HG03025 (cell line): ENCODE measurements around the gene MTCL3.

Source experiments
- ATAC-seq: cut with Tn5 transposase; IDR thresholded peaks from one replicate; pipeline ENCODE4 v1.9.1; 2021; ENCODE audit warnings: mild to moderate bottlenecking, moderate library complexity; ENCODE audit not compliant: unreplicated experiment, low FRiP score

Gene MTCL3

GRCh38 chr6:127515794-127516661, 3.1 kb downstream of the MTCL3 start:
- peak; percentile 81 for ATAC-seq

GRCh38 chr6:127515234-127515793, 3.8 kb downstream of the MTCL3 start:
- ATAC-seq, result peak; percentile 2

DNA sequence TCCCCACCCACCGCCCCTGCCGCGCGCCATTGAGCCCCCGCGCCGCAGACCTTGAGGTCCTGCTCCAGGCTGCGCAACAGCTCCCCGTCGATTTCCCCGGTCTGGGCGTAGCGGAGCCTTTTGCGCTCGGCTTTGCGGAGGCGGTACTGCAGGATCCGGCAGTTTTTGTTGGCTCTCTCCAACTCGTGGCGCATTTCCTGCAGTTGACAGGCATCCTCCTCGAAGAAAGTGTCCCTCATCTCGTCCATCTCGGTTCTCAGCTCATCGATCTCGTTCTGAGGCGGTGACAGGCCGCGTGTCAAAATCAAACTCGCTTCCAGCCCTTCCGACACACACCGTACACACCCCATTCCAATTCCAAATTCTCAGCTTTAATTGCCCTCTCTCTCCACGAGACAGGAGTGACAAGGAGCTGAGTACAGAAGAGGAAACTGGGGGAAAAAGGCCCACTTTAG, 4.3 kb downstream of the MTCL3 start:
- ATAC-seq, result no peak

DNA sequence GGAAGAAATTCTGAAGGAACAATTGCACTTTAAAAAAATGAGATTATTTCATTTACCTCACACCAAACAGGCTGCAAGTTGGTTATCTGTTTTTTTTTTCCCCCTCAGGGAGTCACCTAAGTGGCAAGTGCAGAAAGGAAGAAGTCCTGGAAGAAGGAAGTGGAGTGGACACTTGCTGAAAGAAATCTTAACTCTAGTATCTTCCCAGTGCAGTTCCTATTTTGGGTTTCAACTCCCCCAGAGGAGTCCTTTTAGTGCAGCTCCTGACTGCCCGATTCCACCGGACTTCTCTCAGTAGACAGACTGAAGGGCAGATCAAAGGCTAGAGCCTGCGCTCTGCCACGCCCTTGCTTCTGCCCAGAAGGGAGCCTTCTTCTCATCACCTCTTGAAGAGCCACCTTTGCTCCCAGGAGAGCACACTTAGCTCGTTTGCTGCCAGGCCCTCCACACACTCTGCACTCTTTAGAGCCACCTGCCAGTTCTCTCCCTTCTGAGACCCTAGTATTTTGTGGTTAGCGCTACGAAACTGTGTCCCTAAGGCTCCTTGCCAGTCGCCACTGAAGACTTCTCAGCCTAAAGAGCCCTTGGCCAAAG, 4.9 kb downstream of the MTCL3 start:
- ATAC-seq, result no peak

DNA sequence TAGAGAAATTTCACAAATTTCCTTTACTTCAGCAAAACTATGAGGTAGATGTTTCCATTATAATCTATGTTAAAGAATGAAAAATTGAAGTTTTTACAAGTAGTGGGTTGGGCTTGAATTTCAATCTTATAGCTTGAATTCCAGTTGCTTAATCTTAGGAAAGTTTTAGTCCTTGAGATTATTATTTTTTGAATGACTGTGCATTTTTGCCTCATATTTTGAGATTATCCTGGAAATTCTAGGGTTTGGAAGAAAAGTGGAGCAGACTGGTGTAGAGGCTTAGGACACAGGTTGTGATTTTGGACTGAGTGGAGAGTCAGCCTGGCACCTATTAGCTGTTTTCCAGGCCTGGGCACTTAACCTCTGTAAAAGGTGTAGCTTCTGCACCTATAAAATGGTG, 5.7 kb downstream of the MTCL3 start:
- no peak for ATAC-seq

- ATAC-seq, result no peak
Observed at GRCh38 chr6:127510876-127511275, 8.3 kb downstream of the MTCL3 start.

DNA sequence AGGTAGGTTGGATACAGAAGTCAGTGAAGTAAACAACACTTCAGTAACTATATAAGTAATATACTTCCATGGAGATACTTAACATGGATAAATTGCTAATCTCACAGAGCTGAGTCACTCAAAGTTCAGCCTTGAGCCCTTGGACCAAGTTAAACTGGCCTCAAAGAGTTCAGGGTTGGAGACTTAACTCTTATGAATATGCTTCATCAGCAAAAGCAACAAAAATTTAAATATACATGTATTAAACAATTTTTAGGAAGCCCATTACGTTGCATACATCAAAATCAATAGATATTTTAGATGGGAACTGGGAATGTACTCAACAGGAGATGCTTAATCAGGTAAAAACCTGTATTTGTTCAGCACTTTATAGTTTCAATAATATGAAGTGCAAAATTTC, 12.2 kb downstream of the MTCL3 start:
- no peak for ATAC-seq

DNA sequence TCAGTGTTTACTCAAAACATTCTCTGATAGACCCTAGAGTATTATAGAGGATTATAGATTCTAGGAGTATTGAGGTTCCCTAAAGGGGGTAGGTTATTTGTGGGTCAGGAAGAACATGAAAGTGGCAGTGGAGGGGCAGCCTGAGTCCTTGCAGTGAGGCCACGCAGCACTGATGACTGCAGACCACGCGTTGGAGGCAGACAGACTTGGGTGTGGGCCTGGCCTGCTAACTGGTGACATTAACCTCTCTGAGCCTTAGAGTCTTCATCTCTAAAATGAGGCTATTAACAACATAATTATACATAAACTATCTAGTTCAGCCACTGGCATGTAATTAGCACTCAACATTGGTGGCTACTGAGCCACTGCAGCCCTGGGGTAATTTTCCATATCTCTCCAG, 16.1 kb downstream of the MTCL3 start:
- ATAC-seq, result no peak

- no peak for ATAC-seq
Observed at GRCh38 chr6:127497410-127497809, 21.7 kb downstream of the MTCL3 start.

DNA sequence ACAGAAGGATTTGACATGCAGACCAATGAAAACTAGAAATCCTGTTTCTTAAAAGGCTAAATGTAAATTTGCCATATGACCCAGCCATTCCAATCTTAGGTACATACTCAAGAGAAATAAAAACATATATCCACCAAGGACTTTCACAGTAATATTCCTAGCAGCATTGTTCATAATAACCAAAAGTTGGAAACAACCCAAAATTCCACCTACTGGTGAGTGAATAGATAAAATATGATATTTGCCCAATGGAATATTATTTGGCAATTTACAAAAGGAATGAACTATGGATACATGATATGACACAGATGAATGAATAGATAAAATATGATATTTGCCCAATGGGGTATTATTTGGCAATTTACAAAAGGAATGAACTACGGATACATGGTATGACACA, 22.7 kb downstream of the MTCL3 start:
- no peak for ATAC-seq

- ATAC-seq, result no peak
Observed at GRCh38 chr6:127494240-127494767, 24.8 kb downstream of the MTCL3 start.

DNA sequence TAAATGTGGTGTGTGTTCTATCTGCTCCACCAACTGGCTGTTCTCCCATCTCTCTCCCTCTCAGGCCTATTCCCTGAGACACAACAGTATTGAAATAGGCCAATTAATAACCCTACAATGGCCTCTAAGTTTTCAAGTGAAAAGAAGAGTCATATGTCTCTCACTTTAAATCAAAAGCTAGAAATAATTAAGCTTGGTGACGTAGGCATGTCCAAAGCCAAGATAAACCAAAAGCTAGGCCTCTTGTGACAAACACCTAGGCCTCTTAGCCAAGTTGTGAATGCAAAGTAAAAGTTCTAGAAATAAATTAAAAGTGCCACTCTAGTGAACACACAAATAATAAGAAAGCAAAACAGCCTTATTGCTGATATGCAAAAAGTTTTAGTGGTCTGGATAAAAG, 29.9 kb downstream of the MTCL3 start:
- no peak for ATAC-seq

- no peak for ATAC-seq
Observed at GRCh38 chr6:127486934-127487333, 32.2 kb downstream of the MTCL3 start.

GRCh38 chr6:127484212-127484863, 34.8 kb downstream of the MTCL3 start:
- ATAC-seq, result peak; percentile 100

GRCh38 chr6:127483399-127484055, 35.6 kb downstream of the MTCL3 start:
- peak; percentile 8 for ATAC-seq

DNA sequence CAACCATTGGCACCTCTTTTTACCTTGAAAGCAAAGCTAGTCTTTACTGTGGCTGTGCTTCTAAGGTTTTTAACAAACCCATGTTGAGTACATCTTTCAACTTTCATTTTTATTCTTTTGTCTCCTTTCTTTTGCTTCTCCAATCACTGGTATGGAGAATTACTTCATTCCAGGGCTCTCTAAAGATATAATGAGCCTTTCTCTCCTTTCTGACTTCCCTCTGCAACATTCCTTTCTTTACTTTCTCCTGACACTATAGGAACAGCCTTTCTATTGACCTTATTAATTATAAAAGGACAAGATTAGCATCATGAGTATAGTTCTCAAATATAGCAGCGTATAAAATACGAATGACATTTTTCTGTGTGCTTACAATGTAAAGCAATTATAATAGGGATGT, 36.8 kb downstream of the MTCL3 start:
- ATAC-seq, result no peak

DNA sequence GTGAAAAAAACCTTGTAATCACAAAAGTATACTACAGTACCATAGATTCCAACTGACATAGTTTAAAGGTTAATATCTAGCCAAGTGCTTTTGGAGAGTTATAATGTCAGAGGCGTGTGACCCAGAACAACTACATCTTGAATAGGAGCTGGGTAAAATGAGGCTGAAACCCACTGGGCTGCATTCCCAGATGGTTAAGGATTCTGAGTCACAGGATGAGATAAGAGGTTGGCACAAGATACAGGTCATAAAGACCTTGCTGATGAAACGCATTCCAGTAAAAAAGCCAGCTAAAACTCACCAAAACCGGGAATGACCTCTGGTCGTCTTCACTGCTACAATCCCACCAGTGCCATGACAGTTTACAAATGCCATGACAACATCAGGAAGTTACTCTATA, 37.5 kb downstream of the MTCL3 start:
- ATAC-seq, result no peak

- no peak for ATAC-seq
Observed at GRCh38 chr6:127481111-127481510, 38.0 kb downstream of the MTCL3 start.

- ATAC-seq, result no peak
Observed at GRCh38 chr6:127477658-127478057, 41.5 kb downstream of the MTCL3 start.

DNA sequence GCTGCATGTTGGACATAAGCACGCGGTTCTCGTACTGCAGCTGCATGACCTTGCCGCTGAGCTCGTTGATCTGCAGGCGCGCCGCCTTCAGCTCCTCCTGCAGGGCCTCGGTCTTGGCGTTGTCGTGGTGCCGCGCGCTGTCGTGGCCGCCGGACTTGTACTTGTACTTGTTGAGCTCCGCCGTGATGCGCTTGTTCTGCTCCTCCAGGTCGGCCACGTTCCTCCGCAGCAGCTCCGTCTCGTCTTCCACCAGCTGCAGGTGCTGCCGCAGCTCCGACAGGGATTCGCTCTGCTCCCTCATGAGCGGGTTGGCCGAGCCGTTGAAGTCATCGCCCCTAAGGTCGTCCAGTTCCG, 43.3 kb downstream of the MTCL3 start:
- no peak for ATAC-seq
